Activated CD4-positive, alpha-beta T cell treated with anti-CD3 and anti-CD28 coated beads, Interleukin-2, amount 50 U/mL, for 48 hours (primary cell): ENCODE measurements around the gene MYO1D.

ENCODE experiments used
- DNase-seq, 2 experiments: peaks; one replicate each; pipeline ENCODE4 v3.0.0-alpha.2; 2020

The MYO1D gene

GRCh38 chr17:32609884-32610650 is 266.9 kb downstream of the MYO1D start:
- DNase-seq, result no peak

GRCh38 chr17:32609085-32609484 is 267.8 kb downstream of the MYO1D start:
- DNase-seq, result peak; percentile 75 to 78

DNA sequence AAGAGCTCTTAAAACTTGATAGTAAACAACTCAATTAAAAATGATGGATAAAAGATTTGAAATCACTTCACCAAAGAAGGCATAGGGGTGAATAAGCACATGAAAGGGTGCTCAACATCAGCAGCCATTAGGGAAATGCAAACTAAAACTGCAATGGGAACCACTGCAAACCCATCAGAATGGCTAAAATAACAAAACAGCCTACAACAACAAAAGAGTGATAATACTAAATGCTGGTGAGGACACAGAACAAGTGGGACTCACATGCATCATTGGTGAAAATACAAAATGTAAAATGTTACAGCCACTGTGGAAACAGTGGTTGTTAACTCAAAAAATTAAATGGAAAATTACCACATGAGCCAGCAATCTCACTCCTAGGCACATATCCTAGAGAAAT is 268.7 kb downstream of the MYO1D start:
- DNase-seq, result no peak

GRCh38 chr17:32604966-32605365 is 272.0 kb downstream of the MYO1D start:
- no peak for DNase-seq

DNA sequence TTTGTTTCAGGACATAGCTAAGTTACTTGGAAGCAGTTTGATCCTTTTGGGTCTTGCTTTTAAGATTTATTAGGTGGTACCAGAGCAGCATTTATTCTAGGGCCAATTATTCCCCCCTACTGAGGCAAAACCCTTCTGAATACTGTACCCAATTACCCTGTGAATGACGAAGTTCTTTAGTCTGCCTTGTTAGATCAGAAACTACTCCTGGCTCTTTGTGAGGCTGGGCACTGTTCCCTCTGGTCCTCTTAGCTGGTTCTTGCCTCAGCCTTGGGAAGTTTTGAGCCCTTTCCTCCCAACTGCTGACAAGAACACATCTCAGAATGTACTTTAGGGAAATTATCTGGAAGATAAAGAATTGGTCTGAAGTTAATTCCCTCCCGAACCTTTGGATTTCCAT is 274.5 kb downstream of the MYO1D start:
- no peak for DNase-seq

DNA sequence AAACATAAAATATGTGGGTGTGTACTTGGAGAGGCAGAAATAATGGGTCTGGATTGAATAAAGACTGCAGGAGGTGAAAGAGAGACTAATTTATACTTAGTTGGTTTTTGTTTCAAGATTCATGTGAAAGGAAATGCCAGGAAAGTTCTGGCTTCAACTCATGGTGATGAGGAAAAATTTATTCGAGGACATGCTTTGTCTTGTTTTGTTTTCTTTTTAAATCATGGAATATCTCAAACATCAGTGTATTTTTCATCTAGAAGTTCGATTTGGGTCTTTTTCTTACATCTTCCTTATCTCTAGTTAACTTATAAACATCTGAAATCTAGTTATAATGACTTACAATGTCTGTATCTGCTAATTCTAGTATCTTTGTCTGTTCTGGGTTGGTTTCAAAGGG is 275.1 kb downstream of the MYO1D start:
- no peak for DNase-seq

DNA sequence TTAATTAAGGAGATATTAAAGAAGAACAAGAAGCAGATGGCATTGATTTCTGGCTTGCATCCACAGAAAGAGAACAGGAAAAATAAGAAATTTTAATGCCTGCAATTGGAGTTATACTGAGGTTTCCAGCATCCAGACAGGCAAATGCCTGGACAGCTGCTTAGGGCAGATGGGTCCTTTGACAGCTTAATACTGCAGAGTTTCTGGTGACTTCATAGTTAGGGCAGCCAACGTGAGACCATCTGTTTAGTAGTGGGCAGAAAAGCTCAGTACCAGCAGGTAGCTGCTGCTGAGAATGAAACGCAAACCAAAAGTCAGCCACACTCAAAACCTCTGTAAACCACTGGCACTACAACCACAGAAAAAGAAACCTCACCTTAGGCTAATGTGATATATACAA is 280.3 kb downstream of the MYO1D start:
- DNase-seq, result no peak

- DNase-seq, result no peak
Measured at GRCh38 chr17:32596206-32596605, 280.7 kb downstream of the MYO1D start.

DNA sequence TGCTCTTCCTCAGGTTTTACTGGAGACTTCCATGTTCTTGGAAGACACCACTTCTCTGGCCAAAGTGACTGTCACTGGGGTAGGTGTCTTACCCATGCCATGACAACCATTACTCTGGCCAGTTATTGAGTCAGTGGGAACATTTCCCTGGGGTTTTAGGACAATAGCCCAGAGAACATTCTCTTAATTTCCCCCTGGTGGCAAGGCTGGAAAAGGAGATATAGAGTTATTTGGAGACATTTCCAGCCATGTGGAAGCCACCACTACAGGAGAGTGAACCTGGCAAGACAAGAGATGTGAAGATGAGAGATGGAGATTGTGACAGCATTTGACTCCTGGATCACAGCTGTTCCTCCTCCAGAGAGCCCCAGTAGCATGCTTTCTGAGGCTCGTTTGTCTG is 283.9 kb downstream of the MYO1D start:
- no peak for DNase-seq

- no peak for DNase-seq
Measured at GRCh38 chr17:32591405-32591804, 285.5 kb downstream of the MYO1D start.

DNA sequence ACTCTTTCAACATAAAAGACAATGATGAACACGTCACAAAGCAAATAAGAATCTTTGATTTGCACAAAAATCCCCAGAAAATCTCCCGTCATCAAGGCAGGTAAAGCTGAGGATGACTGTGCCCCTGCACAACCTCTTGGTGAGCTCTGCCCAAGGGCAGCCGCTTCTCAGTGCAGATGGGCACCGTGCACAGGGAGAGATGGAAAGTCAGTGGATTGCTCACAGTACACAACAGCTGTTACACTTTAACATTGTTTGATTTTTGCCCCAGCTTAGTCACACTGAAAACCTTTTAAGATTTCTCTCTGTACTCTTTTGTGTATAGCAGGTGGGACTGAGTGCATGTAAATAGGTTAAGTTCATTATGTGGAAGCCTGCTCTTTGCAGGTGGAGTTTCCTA is 285.9 kb downstream of the MYO1D start:
- no peak for DNase-seq

GRCh38 chr17:32588982-32589381 is 287.9 kb downstream of the MYO1D start:
- DNase-seq, result no peak

DNA sequence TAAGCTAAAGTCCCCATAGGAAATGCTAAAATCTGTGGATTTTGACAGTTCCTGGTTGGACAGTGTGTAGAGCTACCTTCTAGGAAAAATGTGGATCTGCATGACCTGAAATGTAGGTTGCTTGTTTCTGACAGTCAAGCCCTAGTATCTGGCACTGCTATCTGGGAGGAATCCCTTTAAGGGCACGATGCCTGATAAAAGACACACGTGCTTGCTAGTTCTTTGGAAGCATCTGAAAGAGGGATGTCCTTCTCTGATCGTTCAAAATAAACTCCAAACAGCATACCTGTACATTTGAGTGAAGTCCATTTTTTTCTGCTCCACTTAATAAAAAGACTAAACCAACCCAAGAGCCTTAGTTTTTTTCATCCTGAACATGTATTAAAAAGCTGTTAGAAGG is 288.8 kb downstream of the MYO1D start:
- DNase-seq, result no peak

GRCh38 chr17:32586666-32587065 is 290.3 kb downstream of the MYO1D start:
- DNase-seq, result no peak

- no peak for DNase-seq
Measured at GRCh38 chr17:32584792-32585191, 292.1 kb downstream of the MYO1D start.

GRCh38 chr17:32583053-32583452 is 293.9 kb downstream of the MYO1D start:
- DNase-seq, result no peak

DNA sequence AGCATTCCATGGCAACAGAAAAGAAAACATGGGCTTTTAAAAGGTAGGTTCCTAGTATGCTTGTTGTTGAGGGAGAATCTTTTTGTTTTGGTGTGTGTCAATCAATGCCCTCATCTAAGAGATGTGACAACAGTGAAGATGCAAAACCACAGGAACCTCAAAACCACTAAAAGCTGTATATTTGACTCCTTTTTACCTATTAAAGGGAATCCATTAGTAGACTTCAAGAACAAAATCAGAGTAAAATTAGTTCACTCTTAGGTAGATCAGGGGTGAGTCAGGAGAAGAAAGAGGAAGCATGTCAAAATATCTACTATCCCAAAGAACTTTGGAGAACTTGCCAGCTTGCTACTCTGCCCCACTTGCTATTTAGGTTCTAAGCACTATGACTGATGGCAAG is 301.1 kb downstream of the MYO1D start:
- DNase-seq, result no peak

DNA sequence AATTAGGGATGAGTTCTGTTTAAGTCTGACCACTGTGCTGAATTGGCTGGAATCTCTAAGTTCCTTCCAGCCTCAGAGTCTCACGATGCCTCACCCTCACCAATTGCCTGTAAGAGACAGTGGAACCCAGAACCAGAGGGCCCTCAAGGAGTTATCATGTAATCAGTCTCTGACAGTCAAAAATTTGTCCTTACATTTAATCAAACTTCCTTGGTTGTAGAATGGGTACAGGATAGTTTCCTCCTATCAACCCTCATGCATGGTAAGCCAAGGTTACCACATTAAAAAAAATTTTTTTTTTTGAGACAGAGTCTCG is 306.9 kb downstream of the MYO1D start:
- no peak for DNase-seq

GRCh38 chr17:32569171-32570080 is 307.5 kb downstream of the MYO1D start:
- DNase-seq, result no peak

GRCh38 chr17:32568705-32569104 is 308.2 kb downstream of the MYO1D start:
- no peak for DNase-seq

DNA sequence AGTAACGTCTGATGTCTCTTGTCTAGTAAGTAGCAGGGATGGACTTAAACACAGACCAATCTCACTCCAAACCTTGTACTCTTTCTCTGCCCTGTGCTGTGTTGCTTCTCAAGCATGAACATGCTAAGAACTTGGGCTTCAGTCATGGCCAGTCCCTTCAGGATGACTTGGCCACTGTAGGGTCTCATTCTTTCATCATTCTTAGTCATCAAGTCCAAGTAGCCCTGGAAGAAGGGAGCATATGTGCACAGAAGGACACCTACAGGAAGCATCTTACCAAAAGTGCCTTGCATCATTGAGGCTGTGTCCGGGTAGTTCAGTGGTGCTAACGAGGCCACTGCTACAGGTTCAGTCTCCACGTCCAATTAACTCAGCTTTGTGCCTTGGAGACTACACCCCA is 309.4 kb downstream of the MYO1D start:
- no peak for DNase-seq

DNA sequence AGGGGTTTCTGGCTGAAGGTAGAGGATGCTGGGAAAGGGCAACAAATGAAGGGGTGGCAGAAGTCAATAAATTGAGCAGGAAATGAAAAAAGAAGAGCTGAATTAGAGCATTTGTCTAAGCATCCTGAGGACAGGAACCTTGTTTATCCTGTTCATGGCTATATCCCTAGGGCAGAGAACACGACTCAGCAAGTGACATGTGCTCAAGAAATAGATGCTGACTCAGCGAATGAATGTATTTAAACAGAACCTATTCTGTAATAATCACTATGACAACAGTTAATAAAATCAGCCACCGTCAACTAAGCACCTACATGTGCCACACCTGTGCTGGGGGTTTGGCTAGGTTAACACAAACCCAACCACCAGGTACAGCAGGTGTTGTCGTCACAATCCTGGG is 309.8 kb downstream of the MYO1D start:
- DNase-seq, result no peak

DNA sequence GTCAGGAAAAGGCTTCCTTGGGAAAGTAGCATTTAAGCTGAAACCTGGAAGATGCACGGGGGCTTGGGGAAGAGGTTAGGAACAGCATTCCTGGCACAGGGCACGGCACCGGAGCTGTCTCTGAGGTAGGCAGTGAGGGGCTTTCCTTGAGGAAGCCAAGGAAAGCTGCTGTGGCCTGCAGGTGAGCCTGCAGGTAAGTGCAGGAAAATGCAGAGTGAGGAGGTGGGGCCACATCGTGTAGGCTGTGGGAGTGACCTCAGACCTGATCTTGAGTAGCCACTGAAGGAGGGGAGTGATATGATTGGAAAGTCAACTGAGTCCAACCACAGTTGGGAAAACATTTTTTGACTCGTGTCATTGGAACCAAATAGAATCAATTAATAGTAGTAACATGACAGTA is 310.6 kb downstream of the MYO1D start:
- DNase-seq, result no peak

- no peak for DNase-seq
Measured at GRCh38 chr17:32565401-32565800, 311.5 kb downstream of the MYO1D start.
